GM18502 (cell line): Measurements from ENCODE around the gene ACTN4.

Experiments used
- ATAC-seq: cut with Tn5 transposase; IDR thresholded peaks from one replicate; pipeline ENCODE4 v1.9.1; 2021; ENCODE audit warnings: mild to moderate bottlenecking; ENCODE audit not compliant: unreplicated experiment, poor library complexity

Gene ACTN4

GRCh38 chr19:38705197-38706019 lies 58.0 kb downstream of the ACTN4 start:
- no peak for ATAC-seq

- ATAC-seq, result no peak
These were observed 59.5 kb downstream of the ACTN4 start for GRCh38 chr19:38706792-38707511.

- ATAC-seq, result no peak
These were observed 60.2 kb downstream of the ACTN4 start for GRCh38 chr19:38707512-38708114.

- no peak for ATAC-seq
These were observed 61.1 kb downstream of the ACTN4 start for GRCh38 chr19:38708413-38709024.

- no peak for ATAC-seq
These were observed 61.7 kb downstream of the ACTN4 start for GRCh38 chr19:38709119-38709518.

GRCh38 chr19:38709671-38710415 lies 62.4 kb downstream of the ACTN4 start:
- ATAC-seq, result no peak

- ATAC-seq, result no peak
These were observed 62.9 kb downstream of the ACTN4 start for GRCh38 chr19:38710416-38710702.

- no peak for ATAC-seq
These were observed 63.7 kb downstream of the ACTN4 start for GRCh38 chr19:38710928-38711725.

GRCh38 chr19:38711726-38712153 lies 64.3 kb downstream of the ACTN4 start:
- no peak for ATAC-seq

GRCh38 chr19:38712161-38712748 lies 64.8 kb downstream of the ACTN4 start:
- no peak for ATAC-seq

GRCh38 chr19:38713227-38713649 lies 65.8 kb downstream of the ACTN4 start:
- ATAC-seq, result no peak

- no peak for ATAC-seq
These were observed 66.4 kb downstream of the ACTN4 start for GRCh38 chr19:38713865-38714264.

GRCh38 chr19:38714354-38714778 lies 66.9 kb downstream of the ACTN4 start:
- ATAC-seq, result no peak

- no peak for ATAC-seq
These were observed 68.1 kb downstream of the ACTN4 start for GRCh38 chr19:38715555-38715954.

- ATAC-seq, result no peak
These were observed 69.6 kb downstream of the ACTN4 start for GRCh38 chr19:38717051-38717450.

- no peak for ATAC-seq
These were observed 70.4 kb downstream of the ACTN4 start for GRCh38 chr19:38717855-38718254.

- ATAC-seq, result no peak
These were observed 71.5 kb downstream of the ACTN4 start for GRCh38 chr19:38718747-38719543.
